IPS DF 4.7 (cell line): ENCODE results near the gene DDX51.

Experiments used
- DNase-seq: peaks from one replicate; pipeline ENCODE4 v3.0.0-alpha.2; 2013; ENCODE audit warnings: low spot score; ENCODE audit errors: extremely low read depth

Gene DDX51

GRCh38 chr12:132144115-132144809, at the start of gene DDX51, which contains the start of gene NOC4L:
Gene DDX51 (minus strand): TSS chr12:132144319. CDS start chr12:132144296, 23 bp downstream.
Gene NOC4L (plus strand): TSS chr12:132144457. CDS start chr12:132144489, 32 bp downstream.
- peak; percentile 82 for DNase-seq

- no peak for DNase-seq
These were observed 47.8 kb upstream of the DDX51 start for GRCh38 chr12:132191715-132192553.

- no peak for DNase-seq
These were observed 46.8 kb upstream of the DDX51 start for GRCh38 chr12:132190834-132191500.

DNA sequence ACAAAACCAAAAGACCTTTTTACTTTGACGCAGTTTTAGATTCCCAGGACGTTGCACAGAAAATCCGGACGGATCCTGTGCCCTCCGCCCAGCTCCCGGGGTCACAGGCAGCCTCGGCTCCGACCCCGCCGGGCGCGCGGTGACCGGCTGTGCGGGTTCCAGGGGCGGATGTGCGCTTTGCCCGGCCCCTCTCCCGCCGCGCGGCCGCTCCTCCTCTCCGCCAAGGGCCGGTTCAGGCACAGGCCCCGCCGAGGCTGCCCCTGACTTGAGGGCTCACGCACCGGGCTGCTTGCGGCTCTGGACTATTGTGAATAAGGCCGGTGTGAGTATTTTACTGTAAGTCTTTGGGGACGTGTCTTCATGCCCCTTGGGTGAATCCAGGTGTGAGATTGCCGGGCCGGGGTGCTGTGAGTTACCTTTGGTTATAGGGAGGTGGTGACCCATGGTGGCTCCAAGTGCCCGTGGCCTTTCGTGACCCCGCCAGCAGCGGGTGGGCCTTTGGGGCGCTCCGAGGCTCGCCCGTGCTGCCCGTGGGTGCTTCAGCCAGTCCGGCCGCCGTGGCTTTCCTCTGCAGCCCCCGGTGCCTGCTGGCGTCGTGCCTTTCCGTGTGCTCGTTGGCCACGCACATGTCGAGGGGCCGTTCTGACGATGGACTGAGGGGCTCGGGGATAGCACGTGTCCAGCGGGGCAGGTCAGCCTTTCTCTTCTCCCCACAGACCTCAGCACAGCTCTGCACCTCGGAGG, 46.1 kb upstream of the DDX51 start:
- no peak for DNase-seq

GRCh38 chr12:132189378-132190011, 45.4 kb upstream of the DDX51 start:
- no peak for DNase-seq

GRCh38 chr12:132188916-132189325, 44.8 kb upstream of the DDX51 start:
- DNase-seq = no peak

GRCh38 chr12:132188451-132188901, 44.4 kb upstream of the DDX51 start:
- no peak for DNase-seq

GRCh38 chr12:132187646-132188450, 43.7 kb upstream of the DDX51 start:
- no peak for DNase-seq

- DNase-seq = no peak
These were observed 42.9 kb upstream of the DDX51 start for GRCh38 chr12:132186857-132187620.

GRCh38 chr12:132186208-132186856, 42.2 kb upstream of the DDX51 start:
- DNase-seq = no peak

- no peak for DNase-seq
These were observed 41.6 kb upstream of the DDX51 start for GRCh38 chr12:132185705-132186104.

- DNase-seq = no peak
These were observed 38.7 kb upstream of the DDX51 start for GRCh38 chr12:132182711-132183365.

GRCh38 chr12:132182206-132182710, 38.1 kb upstream of the DDX51 start:
- no peak for DNase-seq

DNA sequence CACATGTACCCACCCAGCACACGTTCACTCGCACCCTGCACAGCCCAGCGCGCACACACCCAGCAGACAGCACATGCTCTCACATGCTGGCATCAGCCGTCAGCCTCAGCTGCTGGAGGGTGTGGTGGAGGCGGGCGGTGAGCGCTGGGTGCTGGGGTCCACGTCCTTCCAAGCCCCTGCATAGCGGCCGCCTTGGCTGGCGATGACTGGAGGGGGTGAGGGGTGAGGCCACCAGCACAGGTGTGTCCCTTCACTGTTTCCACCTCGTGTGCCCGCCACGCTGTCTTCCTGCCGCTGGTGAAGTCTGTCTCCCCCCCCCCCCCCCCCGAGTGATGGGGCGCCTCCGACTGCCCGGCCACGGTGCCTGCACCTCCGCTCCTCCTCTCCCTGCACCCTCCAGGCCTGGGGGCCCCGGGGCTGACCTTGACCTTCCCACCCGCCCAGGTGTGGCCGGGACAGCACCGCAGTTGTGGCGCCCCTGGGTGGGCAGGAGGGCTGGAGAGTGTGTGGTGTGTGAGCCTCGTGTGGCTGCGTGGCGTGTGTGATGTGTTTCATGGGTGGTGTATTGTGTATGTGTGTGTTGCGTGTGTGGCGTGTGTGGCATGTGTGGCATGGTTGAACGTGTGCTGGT, 37.6 kb upstream of the DDX51 start:
- no peak for DNase-seq

DNA sequence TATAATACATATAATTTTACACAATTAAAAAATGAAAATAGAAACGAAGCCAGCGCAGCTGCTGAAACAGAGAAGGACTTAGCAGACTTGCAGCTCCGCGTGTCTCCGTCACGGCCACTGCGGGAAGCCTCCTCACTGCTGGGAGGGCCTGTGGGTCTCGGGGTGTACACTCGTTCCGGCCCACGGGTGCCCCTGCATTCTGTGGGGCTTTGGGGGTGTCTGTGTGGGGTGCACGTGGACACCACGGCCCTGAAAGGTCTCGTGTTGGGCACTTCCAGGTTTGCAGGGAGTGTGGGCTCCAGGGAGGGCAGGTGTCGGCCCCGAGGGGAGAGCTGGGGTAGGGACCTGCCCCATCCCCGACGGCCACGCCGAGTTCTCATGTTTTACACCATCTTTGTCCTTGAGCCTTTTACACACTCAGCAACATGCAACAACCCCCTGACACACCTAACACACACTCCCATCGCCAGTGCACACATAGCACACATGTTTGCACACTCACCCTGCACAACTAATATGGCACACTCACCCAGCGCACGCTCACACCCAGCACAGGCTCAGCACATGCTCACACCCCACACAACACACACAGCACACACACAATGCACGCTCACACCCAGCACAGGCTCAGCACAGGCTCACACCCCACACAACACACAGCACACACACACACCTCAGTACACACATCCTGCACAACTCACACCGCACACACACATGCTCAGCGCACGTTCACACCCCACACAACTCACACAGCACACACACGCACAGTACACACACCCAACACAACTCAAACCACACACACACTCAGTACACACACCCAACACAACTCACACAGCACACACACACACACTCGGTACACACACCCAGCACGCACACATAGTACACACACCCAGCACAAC, 36.8 kb upstream of the DDX51 start:
- DNase-seq = no peak
